ENCODE measurements around the gene CES4A. TPM values are rescaled to one million over a fixed set of nuclear protein-coding genes. Genes with fewer than 3 reads are reported as not detected.

The CES4A gene
- total and polyA plus RNA-seq, 7 donors = 4.2 to 41.3 (median 6.0) TPM

DNA sequence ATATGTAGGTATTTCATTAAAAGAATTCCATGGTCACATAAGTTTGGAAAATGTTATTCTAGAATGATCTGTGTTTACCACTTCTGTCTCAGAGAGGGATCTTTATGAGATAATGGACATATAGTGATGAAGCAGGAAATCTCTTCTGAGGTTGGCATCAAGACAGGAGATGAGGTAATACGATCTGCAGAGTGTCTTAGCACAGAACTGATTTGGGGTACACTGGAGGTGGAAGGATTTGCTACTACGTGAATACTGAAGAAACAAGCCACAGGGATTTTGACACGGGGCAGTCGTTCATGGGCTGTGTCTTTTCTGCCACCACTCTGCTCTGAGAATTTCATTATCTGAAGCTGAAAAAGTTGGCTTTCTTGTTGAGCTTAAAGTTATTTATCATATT is 46.1 kb downstream of the CES4A start:
- peak overlapping the region; percentile 12 for H3K27ac ChIP-seq
- TF ChIP-seq, protein P1, sequence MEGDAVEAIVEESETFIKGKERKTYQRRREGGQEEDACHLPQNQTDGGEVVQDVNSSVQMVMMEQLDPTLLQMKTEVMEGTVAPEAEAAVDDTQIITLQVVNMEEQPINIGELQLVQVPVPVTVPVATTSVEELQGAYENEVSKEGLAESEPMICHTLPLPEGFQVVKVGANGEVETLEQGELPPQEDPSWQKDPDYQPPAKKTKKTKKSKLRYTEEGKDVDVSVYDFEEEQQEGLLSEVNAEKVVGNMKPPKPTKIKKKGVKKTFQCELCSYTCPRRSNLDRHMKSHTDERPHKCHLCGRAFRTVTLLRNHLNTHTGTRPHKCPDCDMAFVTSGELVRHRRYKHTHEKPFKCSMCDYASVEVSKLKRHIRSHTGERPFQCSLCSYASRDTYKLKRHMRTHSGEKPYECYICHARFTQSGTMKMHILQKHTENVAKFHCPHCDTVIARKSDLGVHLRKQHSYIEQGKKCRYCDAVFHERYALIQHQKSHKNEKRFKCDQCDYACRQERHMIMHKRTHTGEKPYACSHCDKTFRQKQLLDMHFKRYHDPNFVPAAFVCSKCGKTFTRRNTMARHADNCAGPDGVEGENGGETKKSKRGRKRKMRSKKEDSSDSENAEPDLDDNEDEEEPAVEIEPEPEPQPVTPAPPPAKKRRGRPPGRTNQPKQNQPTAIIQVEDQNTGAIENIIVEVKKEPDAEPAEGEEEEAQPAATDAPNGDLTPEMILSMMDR (IDR thresholded peaks at IDR 0.05) = no peak
- WGBS, 3 donors = 16 to 44% (median 22%) methylated on average over 4 of the region's 4 CpGs
- H3K4me3 ChIP-seq = no peak overlapping the region
- H3K36me3 ChIP-seq (ENCODE audit: insufficient read depth in 1 of 2, low read depth in 1 of 2) = peaks cover 0 to 45% of the 10 kb centered on the region in 2 donors
- no peaks in the 10 kb centered on the region for H3K27me3 ChIP-seq (ENCODE audit: insufficient read depth in 3 of 3, low read length in 2 of 3)
- intact Hi-C loops (cut with DNase I) = no loop called here
- H3K9me3 ChIP-seq = no peaks in the 10 kb centered on the region
- no peak for DNase-seq
- H3K4me1 ChIP-seq = peaks cover 49% of the 10 kb centered on the region
- ATAC-seq = no peak

DNA sequence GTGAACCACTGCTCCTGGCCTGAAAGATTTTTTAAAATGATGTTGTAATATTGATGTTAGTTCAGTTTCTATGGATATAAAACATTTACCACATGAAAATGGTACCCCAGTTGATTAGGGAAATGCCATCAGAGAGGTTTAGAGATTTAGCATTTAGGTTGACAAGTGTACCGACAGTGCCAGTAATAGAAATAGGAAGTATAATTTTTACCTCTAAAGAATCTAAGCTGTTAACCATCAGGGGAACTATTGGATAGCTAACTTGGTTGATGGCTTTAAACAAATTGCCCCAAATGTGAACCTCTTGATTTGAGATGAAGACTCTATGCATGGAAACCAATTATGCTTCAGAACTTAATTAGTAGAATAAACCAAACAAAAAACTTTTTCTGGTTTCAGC is 47.0 kb downstream of the CES4A start:
- TF ChIP-seq, protein P1 (IDR thresholded peaks at IDR 0.05) = no peak
- WGBS, 3 donors = 79 to 90% (median 86%) methylated on average over 1 of the region's 1 CpG
- Histone ChIP-seq H3K9me3 (no peaks in the 10 kb centered on the region), H3K36me3 (ENCODE audit: insufficient read depth in 1 of 2, low read depth in 1 of 2) (peaks cover 3 to 54% of the 10 kb centered on the region in 2 donors), H3K27ac (no peak overlapping the region), H3K4me3 (no peak overlapping the region), H3K27me3 (ENCODE audit: insufficient read depth in 3 of 3, low read length in 2 of 3) (no peaks in the 10 kb centered on the region), H3K4me1 (peaks cover 48% of the 10 kb centered on the region)
- ATAC-seq = no peak
- intact Hi-C loops (cut with DNase I) = loop anchor here in 1 of 2 donors (1.0 to 5.0 kb wide), 2 partner anchors 14 to 57 kb away; no protein-coding TSS in a partner anchor
- no peak for DNase-seq

DNA sequence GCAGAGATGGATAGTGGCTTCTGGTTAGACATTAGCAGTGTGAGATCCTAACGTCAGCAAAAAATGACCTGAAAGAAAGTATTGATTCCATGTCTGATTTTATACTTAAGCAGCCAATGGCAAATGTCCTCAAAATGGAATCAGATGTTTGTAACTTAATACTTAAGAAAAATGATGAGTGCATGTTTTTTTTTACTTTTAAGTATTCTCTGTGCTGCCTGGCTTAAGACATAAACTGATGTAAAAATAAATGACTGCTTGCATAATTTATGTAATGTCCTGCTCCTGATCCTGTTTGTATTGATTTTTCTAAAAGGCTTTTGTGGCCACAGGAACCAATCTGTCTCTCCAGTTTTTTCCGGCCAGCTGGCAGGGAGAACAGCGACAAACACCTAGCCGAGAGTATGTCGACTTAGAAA is 47.9 kb downstream of the CES4A start:
- Histone ChIP-seq H3K36me3 (ENCODE audit: insufficient read depth in 1 of 2, low read depth in 1 of 2) (peaks cover 3 to 47% of the 10 kb centered on the region in 2 donors), H3K4me1 (peaks cover 41% of the 10 kb centered on the region), H3K27me3 (ENCODE audit: insufficient read depth in 3 of 3, low read length in 2 of 3) (no peaks in the 10 kb centered on the region), H3K4me3 (no peak overlapping the region), H3K9me3 (no peaks in the 10 kb centered on the region), H3K27ac (no peak overlapping the region)
- ATAC-seq = no peak
- TF ChIP-seq, protein P1 (IDR thresholded peaks at IDR 0.05) = no peak
- DNase-seq = no peak
- intact Hi-C loops (cut with DNase I) = loop anchor here in 1 of 2 donors (5.0 kb wide), 1 partner anchor 56 kb away; no protein-coding TSS in a partner anchor
- WGBS, 3 donors = 78 to 81% (median 79%) methylated on average over 5 of the region's 5 CpGs

DNA sequence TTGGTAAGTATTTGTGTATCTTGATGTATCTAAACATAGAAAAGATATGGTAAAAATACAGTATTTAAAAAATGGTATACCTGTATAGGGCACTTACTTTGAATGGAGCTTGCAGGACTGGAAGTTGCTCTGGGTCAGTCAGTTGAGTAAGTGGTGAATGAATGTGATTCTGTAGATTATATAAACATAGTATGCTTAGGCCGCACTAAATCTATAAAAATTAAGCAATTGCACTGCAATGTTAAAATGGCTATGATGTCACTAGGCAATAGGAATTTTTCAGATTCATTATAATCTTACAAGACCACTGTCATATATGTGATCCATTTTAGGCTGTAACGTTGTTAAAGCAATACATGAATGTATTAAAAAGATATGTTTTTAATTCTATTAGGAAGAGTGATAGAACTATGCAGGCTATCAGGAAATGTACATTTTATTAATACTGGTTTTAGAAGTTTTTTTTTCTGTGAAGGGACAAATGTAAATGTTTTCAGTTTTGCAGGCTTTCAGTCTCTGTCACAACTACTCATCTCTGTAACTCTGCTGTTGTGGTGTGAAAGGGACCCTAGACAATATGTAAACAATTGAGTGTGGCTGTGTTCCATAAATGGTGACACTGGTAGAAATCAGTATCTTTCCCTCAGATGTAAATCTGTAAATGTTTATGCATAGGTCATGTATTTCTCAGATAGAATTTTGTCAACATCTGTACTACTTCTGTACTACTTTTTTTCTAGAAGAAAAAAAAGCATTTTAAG is 51.1 kb downstream of the CES4A start:
- WGBS, 3 donors = 93 to 98% (median 93%) methylated on average over 2 of the region's 2 CpGs
- intact Hi-C loops (cut with DNase I) = loop anchor here in 1 of 2 donors (5.0 kb wide), 2 partner anchors 38 to 53 kb away; no protein-coding TSS in a partner anchor
- Histone ChIP-seq H3K27ac (no peak overlapping the region), H3K27me3 (ENCODE audit: insufficient read depth in 3 of 3, low read length in 2 of 3) (no peaks in the 10 kb centered on the region), H3K4me3 (no peak overlapping the region), H3K36me3 (ENCODE audit: insufficient read depth in 1 of 2, low read depth in 1 of 2) (peaks cover 3 to 41% of the 10 kb centered on the region in 2 donors), H3K4me1 (peaks cover 34% of the 10 kb centered on the region), H3K9me3 (no peaks in the 10 kb centered on the region)
- no peak for DNase-seq
- no peak for ATAC-seq
- TF ChIP-seq, protein P1 (IDR thresholded peaks at IDR 0.05) = no peak
